Fibroblast of villous mesenchyme (primary cell): ENCODE data around the gene KDM2A. TPM values are rescaled to one million over a fixed set of nuclear protein-coding genes. Genes with fewer than 3 reads are reported as not detected.

Source experiments
- DNase-seq: peaks from one replicate; pipeline ENCODE4 v3.0.0-alpha.2; 2010; ENCODE audit warnings: low read depth
- H3K4me3 ChIP-seq: 2 replicates; pipeline ENCODE4 v1.5.1; 2011; ENCODE audit warnings: low read depth, mild to moderate bottlenecking, low read length
- total RNA-seq: library from RNA; depleted of rRNA; stranded (reverse); fragments of >200 nt; gene quantifications from 2 replicates; pipeline ENCODE4 v1.2.3, GENCODE V29; 2012
- TF ChIP-seq, protein P1 (sequence below): IDR thresholded peaks from 2 replicates; pipeline ENCODE4 v1.5.1; 2012; ENCODE audit warnings: low read depth, mild to moderate bottlenecking, low read length; ENCODE audit not compliant: insufficient read depth

Gene KDM2A
- total RNA-seq, 1 donor, result 50.5 TPM

DNA sequence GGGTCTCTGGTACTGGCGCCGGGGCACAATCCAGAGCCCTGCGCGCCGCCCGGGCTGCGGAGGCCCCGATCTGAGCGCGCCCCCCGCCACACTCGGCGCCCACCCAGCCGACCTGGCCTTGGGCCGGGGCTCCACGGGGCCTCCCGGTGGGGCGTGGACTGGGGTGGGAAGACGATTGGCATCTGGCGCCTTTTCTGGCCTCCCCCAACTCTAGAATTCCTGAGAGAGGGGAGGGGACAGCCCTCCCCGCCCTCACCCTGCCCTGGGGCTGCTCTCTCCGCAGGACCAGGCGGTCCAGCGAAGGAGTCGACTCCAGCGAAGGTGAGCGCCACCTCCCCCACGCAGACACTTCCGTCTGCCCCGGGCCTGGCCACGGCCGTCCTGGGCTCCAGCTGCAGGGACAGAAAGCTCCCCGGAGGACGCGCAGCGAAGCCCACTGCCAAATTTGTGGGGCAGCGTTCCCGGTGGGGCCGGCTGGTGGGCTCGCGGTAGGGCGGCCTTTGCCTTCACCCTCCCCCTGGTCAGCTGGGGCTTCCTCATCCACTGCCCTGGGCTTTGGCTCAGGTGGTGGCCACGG lies 184.9 kb downstream of the KDM2A start:
- DNase-seq, result peak; percentile 17
- TF ChIP-seq, protein P1, sequence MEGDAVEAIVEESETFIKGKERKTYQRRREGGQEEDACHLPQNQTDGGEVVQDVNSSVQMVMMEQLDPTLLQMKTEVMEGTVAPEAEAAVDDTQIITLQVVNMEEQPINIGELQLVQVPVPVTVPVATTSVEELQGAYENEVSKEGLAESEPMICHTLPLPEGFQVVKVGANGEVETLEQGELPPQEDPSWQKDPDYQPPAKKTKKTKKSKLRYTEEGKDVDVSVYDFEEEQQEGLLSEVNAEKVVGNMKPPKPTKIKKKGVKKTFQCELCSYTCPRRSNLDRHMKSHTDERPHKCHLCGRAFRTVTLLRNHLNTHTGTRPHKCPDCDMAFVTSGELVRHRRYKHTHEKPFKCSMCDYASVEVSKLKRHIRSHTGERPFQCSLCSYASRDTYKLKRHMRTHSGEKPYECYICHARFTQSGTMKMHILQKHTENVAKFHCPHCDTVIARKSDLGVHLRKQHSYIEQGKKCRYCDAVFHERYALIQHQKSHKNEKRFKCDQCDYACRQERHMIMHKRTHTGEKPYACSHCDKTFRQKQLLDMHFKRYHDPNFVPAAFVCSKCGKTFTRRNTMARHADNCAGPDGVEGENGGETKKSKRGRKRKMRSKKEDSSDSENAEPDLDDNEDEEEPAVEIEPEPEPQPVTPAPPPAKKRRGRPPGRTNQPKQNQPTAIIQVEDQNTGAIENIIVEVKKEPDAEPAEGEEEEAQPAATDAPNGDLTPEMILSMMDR, result no peak
- H3K4me3 ChIP-seq, result peak overlapping the region; percentile 77

DNA sequence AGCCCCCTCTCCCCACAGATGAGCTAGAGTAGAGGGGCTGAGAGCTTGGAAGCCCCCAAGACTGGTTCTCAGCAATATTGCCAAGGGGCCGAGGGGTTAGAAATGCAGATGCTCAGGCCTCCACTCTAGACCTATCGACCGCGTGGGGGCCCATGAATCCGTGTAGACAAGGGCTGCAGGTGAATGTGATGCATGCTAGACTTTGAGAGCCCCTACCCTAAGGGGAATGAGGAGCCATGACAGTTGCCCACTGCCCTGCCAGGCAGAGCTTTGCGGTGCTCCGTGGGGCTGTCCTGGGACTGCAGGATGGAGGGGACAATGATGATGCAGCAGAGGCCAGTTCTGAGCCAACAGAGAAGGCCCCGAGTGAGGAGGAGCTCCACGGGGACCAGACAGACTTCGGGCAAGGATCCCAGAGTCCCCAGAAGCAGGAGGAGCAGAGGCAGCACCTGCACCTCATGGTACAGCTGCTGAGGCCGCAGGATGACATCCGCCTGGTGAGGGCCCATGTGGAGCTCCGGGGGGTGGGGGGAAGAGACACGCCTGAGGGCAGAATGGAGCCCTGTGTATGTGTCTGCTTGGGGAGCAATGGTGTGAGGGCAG lies 185.5 kb downstream of the KDM2A start:
- TF ChIP-seq, protein P1, result no peak
- H3K4me3 ChIP-seq, result peak overlapping the region; percentile 77
- no peak for DNase-seq

DNA sequence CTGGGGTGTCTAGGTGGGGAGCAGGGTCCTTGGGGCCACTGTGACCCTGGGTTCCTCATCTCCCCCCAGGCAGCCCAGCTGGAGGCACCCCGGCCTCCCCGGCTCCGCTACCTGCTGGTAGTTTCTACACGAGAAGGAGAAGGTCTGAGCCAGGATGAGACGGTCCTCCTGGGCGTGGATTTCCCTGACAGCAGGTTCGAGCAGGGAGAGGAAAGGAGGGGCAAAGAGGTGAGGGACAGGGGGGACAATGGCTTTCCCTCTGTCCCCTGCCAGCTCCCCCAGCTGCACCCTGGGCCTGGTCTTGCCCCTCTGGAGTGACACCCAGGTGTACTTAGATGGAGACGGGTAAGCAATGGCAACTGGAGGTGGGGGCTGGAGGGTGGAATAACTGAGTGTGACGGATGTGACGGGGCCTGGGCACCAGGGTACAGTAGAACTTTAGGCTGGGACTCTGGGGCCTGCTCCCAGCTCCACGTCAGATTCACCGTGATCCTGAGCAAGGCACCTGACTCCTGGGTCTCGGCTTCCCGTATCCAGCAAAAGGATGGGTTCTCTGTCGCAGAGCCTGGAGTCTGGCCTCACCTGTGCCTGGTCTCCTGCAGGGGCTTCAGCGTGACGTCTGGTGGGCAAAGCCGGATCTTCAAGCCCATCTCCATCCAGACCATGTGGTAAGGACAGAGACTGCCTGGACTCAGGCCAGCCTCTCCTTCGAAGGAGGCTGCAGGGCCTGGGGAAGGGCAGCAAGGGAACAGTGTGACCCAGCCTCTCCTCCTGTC lies 187.9 kb downstream of the KDM2A start:
- DNase-seq, result no peak
- TF ChIP-seq, protein P1, result no peak
- H3K4me3 ChIP-seq, result no peak overlapping the region

DNA sequence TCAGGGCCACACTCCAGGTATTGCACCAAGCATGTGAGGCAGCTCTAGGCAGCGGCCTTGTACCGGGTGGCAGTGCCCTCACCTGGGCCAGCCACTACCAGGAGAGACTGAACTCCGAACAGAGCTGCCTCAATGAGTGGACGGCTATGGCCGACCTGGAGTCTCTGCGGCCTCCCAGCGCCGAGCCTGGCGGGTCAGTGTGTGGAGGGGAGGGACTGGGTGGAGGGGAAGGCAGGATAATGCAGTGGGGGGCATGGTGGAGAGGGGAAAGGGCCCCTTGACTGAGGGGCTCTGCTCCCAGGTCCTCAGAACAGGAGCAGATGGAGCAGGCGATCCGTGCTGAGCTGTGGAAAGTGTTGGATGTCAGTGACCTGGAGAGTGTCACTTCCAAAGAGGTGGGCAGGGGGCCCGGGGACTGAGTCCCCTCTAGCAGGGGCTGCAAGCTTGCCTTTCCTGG lies 188.5 kb downstream of the KDM2A start:
- DNase-seq, result no peak
- TF ChIP-seq, protein P1, result no peak
- no peak overlapping the region for H3K4me3 ChIP-seq

Other genes with a start within 250 kb of the KDM2A start
- 11.7 and 12.6 TPM in 2 replicates for gene PC, start 160.9 kb upstream of the KDM2A start, total RNA-seq
- not detected in 2 replicates for gene C11orf86, start 144.0 kb upstream of the KDM2A start, total RNA-seq
- 0.43 and 0.64 TPM in 2 replicates for gene SYT12, start 96.1 kb upstream of the KDM2A start, total RNA-seq
- gene RHOD, start 62.4 kb upstream of the KDM2A start, total RNA-seq, result 12.5 and 13.9 TPM in 2 replicates
- gene GRK2, start 147.2 kb downstream of the KDM2A start, total RNA-seq, result 24.5 and 33.2 TPM in 2 replicates
- 29.6 and 29.8 TPM in 2 replicates for gene ANKRD13D, start 170.0 kb downstream of the KDM2A start, total RNA-seq
- 16.1 and 21.2 TPM in 2 replicates for gene SSH3, start 184.3 kb downstream of the KDM2A start, total RNA-seq
- 43.2 and 68.9 TPM in 2 replicates for gene POLD4, start 234.3 kb downstream of the KDM2A start, total RNA-seq